ENCODE data around the gene SMPD4. TPM values are rescaled to one million over a fixed set of nuclear protein-coding genes. Genes with fewer than 3 reads are reported as not detected.
"Not testable (repeated sequence)": the region's sequence is repeated elsewhere in the genome, so short reads cannot be mapped to it uniquely, and the experiment has no call there.

Gene SMPD4
- total and polyA plus RNA-seq, 9 of the 15 experiments (the other 6 are each of a cell fraction or from before 2014, with no cell fraction given), result 7.5 to 123 (median 35.7) TPM

GRCh38 chr2:130155956-130156623 lies 25.3 kb downstream of the SMPD4 start (continued):
- TF ChIP-seq REST (IDR thresholded peaks at IDR 0.05; ENCODE audit: borderline replicate concordance), result peak; percentile 30; the same call in 1 of the 2 replicates
- TF ChIP-seq REST (CRISPR knock-in tag; IDR thresholded peaks at IDR 0.05; ENCODE audit: low read depth), result not testable (repeated sequence)
- 0 out of 2 replicates have a peak, but pooled peaks have one; percentile 26 for TF ChIP-seq KLF16 (IDR thresholded peaks at IDR 0.05)
- peak; percentile 45; the same call in 1 of the 2 replicates for TF ChIP-seq SMC3 (conservative IDR thresholded peaks at IDR 0.05; ENCODE audit: insufficient read depth, low read depth, low read length)
- peak; percentile 11 for TF ChIP-seq CTCFL (IDR thresholded peaks at IDR 0.05; ENCODE audit: borderline replicate concordance, insufficient read depth, low read depth, low read length, poor library complexity, severe bottlenecking)
- TF ChIP-seq POLR2A (conservative IDR thresholded peaks at IDR 0.05), result peak; percentile 34; the same call in 1 of the 2 replicates
- 0 out of 2 replicates have a peak, but pooled peaks have one; percentile 18 for TF ChIP-seq STAG1 (CRISPR knock-in tag; IDR thresholded peaks at IDR 0.05; ENCODE audit: borderline replicate concordance)
- TF ChIP-seq RAD21 (CRISPR knock-in tag; conservative IDR thresholded peaks at IDR 0.05 in 1 of 2, IDR thresholded peaks at IDR 0.05 in 1 of 2), result peak; percentile 22 to 61
- TF ChIP-seq TFAP4 (CRISPR knock-in tag; IDR thresholded peaks at IDR 0.05; ENCODE audit: borderline replicate concordance), result peak; percentile 52; the same call in 1 of the 2 replicates
- TF ChIP-seq RBFOX2 (IDR thresholded peaks at IDR 0.05; ENCODE audit: low read depth, low read length), result peak; percentile 25; the same call in 1 of the 2 replicates
